ENCODE results near the gene MATR3. TPM values are rescaled to one million over a fixed set of nuclear protein-coding genes. Genes with fewer than 3 reads are reported as not detected.
"Not testable (repeated sequence)": the region's sequence is repeated elsewhere in the genome, so short reads cannot be mapped to it uniquely, and the experiment has no call there.

Gene MATR3
- 250 TPM for total RNA-seq (ENCODE audit: insufficient read depth, low replicate concordance)

GRCh38 chr5:139293507-139294373 lies at the start of gene MATR3:
MATR3 (plus strand) TSS chr5:139293740; CDS start chr5:139307416, 13,676 bp downstream.
- peak; percentile 97 for DNase-seq (ENCODE audit: low spot score)

- DNase-seq (ENCODE audit: low spot score) = no peak
Measured at GRCh38 chr5:139245637-139246339, 47.8 kb upstream of the MATR3 start.

GRCh38 chr5:139246394-139246793 lies 47.1 kb upstream of the MATR3 start:
- no peak for DNase-seq (ENCODE audit: low spot score)

GRCh38 chr5:139248826-139249453 lies 44.6 kb upstream of the MATR3 start:
- no peak for DNase-seq (ENCODE audit: low spot score)

- no peak for DNase-seq (ENCODE audit: low spot score)
Measured at GRCh38 chr5:139251281-139251687, 42.3 kb upstream of the MATR3 start.

GRCh38 chr5:139251695-139252288 lies 41.7 kb upstream of the MATR3 start:
- peak; percentile 35 for DNase-seq (ENCODE audit: low spot score)

GRCh38 chr5:139253115-139253514 lies 40.4 kb upstream of the MATR3 start:
- DNase-seq (ENCODE audit: low spot score) = no peak

- no peak for DNase-seq (ENCODE audit: low spot score)
Measured at GRCh38 chr5:139256820-139257219, 36.7 kb upstream of the MATR3 start.

- no peak for DNase-seq (ENCODE audit: low spot score)
Measured at GRCh38 chr5:139262059-139262741, 31.3 kb upstream of the MATR3 start.

- DNase-seq (ENCODE audit: low spot score) = peak; percentile 97
Measured at GRCh38 chr5:139262742-139263445, 30.6 kb upstream of the MATR3 start.

GRCh38 chr5:139263536-139263935 lies 30.0 kb upstream of the MATR3 start:
- no peak for DNase-seq (ENCODE audit: low spot score)

- no peak for DNase-seq (ENCODE audit: low spot score)
Measured at GRCh38 chr5:139263946-139264345, 29.6 kb upstream of the MATR3 start.

GRCh38 chr5:139265001-139265400 lies 28.5 kb upstream of the MATR3 start:
- peak; percentile 61 for DNase-seq (ENCODE audit: low spot score)

GRCh38 chr5:139266236-139266635 lies 27.3 kb upstream of the MATR3 start:
- no peak for DNase-seq (ENCODE audit: low spot score)

GRCh38 chr5:139267481-139267880 lies 26.1 kb upstream of the MATR3 start:
- DNase-seq (ENCODE audit: low spot score) = no peak

GRCh38 chr5:139268364-139269202 lies 25.0 kb upstream of the MATR3 start:
- DNase-seq (ENCODE audit: low spot score) = no peak

- not testable (repeated sequence) for DNase-seq (ENCODE audit: low spot score)
Measured at GRCh38 chr5:139270718-139271117, 22.8 kb upstream of the MATR3 start.

GRCh38 chr5:139271201-139272027 lies 22.1 kb upstream of the MATR3 start:
- no peak for DNase-seq (ENCODE audit: low spot score)

All from umbilical cord (tissue), 2 donors.